Putamen (tissue), 1 donor: ENCODE results near the gene AREG.

Source experiments
- DNase-seq: peaks from one replicate; pipeline ENCODE4 v3.0.0-alpha.2; 2016; ENCODE audit warnings: low spot score

Gene AREG

GRCh38 chr4:74431113-74431826 lies 13.7 kb upstream of the AREG start:
- no peak for DNase-seq

- DNase-seq, result no peak
These were observed 11.9 kb upstream of the AREG start for GRCh38 chr4:74433043-74433442.

GRCh38 chr4:74433541-74434172 lies 11.3 kb upstream of the AREG start:
- DNase-seq, result no peak

- DNase-seq, result no peak
These were observed 9.6 kb upstream of the AREG start for GRCh38 chr4:74435296-74435695.

GRCh38 chr4:74437866-74438265 lies 7.1 kb upstream of the AREG start:
- DNase-seq, result no peak

- DNase-seq, result no peak
These were observed 6.3 kb upstream of the AREG start for GRCh38 chr4:74438661-74439060.

GRCh38 chr4:74439952-74440351 lies 5.0 kb upstream of the AREG start:
- no peak for DNase-seq

- DNase-seq, result no peak
These were observed 4.6 kb upstream of the AREG start for GRCh38 chr4:74440356-74440755.

- no peak for DNase-seq
These were observed 3.2 kb upstream of the AREG start for GRCh38 chr4:74441744-74442143.

- no peak for DNase-seq
These were observed 1.4 kb downstream of the AREG start for GRCh38 chr4:74446193-74446868.

- DNase-seq, result no peak
These were observed 2.0 kb downstream of the AREG start for GRCh38 chr4:74446896-74447295.

GRCh38 chr4:74447636-74448233 lies 2.8 kb downstream of the AREG start:
- DNase-seq, result no peak

- DNase-seq, result no peak
These were observed 4.8 kb downstream of the AREG start for GRCh38 chr4:74449571-74450297.

- DNase-seq, result no peak
These were observed 5.4 kb downstream of the AREG start for GRCh38 chr4:74450298-74450683.

GRCh38 chr4:74451214-74451661 lies 6.3 kb downstream of the AREG start:
- DNase-seq, result no peak

GRCh38 chr4:74453037-74453635 lies 8.2 kb downstream of the AREG start:
- no peak for DNase-seq

- no peak for DNase-seq
These were observed 9.2 kb downstream of the AREG start for GRCh38 chr4:74453829-74454742.

GRCh38 chr4:74455361-74456055 lies 10.6 kb downstream of the AREG start:
- DNase-seq, result no peak

- DNase-seq, result no peak
These were observed 11.3 kb downstream of the AREG start for GRCh38 chr4:74456056-74456744.
